Pancreas (tissue), 10 donors: ENCODE measurements around the gene CTCFL. TPM values are rescaled to one million over a fixed set of nuclear protein-coding genes. Genes with fewer than 3 reads are reported as not detected.
A peak's percentile ranks its signal among the peaks of the same experiment; 100 is the strongest.

Experiments used
- ATAC-seq, 4 donors: fragments of 200-7000 bp; cut with Tn5 transposase; one replicate each; pipeline versions ENCODE4 v1.8.0 to v1.9.1; 2020; ENCODE audit warnings: mild to moderate bottlenecking in 4 of 4, moderate library complexity in 4 of 4
- DNase-seq, 6 donors: peaks; one replicate each; pipeline ENCODE4 v3.0.0-alpha.2; 2020
- FAIRE-seq: peaks from 2 replicates; lab custom pipeline; 2012; peaks lifted over from hg19 to GRCh38; lab: Jason Lieb, UNC
- H3K27ac ChIP-seq, 4 donors: fragments of 200-600 bp; sonication (generic); 1 replicate in 3 of 4; 2 replicates in 1 of 4; pipeline versions ENCODE4 v1.5.0 to v1.8.0; 2020
- H3K27me3 ChIP-seq, 4 donors: fragments of 200-600 bp; one replicate each; pipeline ENCODE4 v1.8.0; 2021
- H3K36me3 ChIP-seq, 3 donors: fragments of 200-600 bp; sonication (generic) in 1 of 3; one replicate each; pipeline versions ENCODE4 v1.5.0 to v1.8.0; 2020 to 2021
- H3K4me1 ChIP-seq, 3 donors: fragments of 200-600 bp; one replicate each; pipeline ENCODE4 v1.8.0; 2021
- H3K4me3 ChIP-seq, 4 donors: fragments of 200-600 bp; sonication (generic) in 2 of 4; one replicate each; pipeline versions ENCODE4 v1.5.0 to v1.8.0; 2020 to 2021
- H3K9me3 ChIP-seq, 4 donors: fragments of 200-600 bp; one replicate each; pipeline ENCODE4 v1.8.0; 2021
- CTCF ChIP-seq, 4 donors: fragments of 200-600 bp; sonication (generic) in 3 of 4; IDR thresholded peaks; one replicate each; pipeline versions ENCODE4 v1.5.0 to v1.8.0; 2021; ENCODE audit warnings: antibody characterized with exemption in 4 of 4
- WGBS, 2 donors: extraction: QIAGEN DNeasy Blood & Tissue Kit; methylation state at CpG; one replicate each; pipeline ENCODE4 v1.1.7; 2013; 5-methylcytosine and 5-hydroxymethylcytosine counted together
- intact Hi-C, 3 donors: fragments of 100-400 bp; cut with DNase I; formaldehyde crosslinking; loops; one replicate each; pipeline versions ENCODE4 v1.11.1 to v1.14.2; 2022
- polyA plus RNA-seq, 2 donors: library from polyadenylated mRNA; stranded (reverse); fragments of 200-250 nt; gene quantifications; one replicate each; pipeline ENCODE4 v1.2.3, GENCODE V29; 2013
- total RNA-seq, 6 donors: library from RNA; stranded (reverse); fragmentation: NEBNext Ultra II Directional in 4 of 6; extraction: Animal tissue kit (Norgen Biotek cat#: 25700) in 4 of 6; gene quantifications; one replicate each; pipeline versions ENCODE4 v1.2.1 to v1.2.4, GENCODE V29; 2021 to 2023
- donor health status: healthy with polysubstance abuse.
- donor health status: DM: no; HTN: no; CAD: no; lungs with moderate emphysema.
- donor health status: DM: no; HTN: no; CAD: no.
- donor health status: control.
- donor health status: control.
- donor health status: Bipolar disorder and iron deficiency.
- donor health status: DM: yes; HTN: yes; CAD: no.
- donor health status: DM: no; HTN: no; CAD: no.
- donor health status: DM: no; HTN: no; CAD: no.
- donor health status: DM: yes; HTN: yes; CAD: no.

The CTCFL gene
- total and polyA plus RNA-seq, 8 donors, result 0.16 TPM; not detected in 7

- intact Hi-C loops, result no loop called here
These were observed 26.2 kb downstream of the CTCFL start for GRCh38 chr20:57498425-57499400.

GRCh38 chr20:57496592-57496991 lies 28.3 kb downstream of the CTCFL start:
- FAIRE-seq (no peak), ATAC-seq (no peak), DNase-seq (no peak)
- TF ChIP-seq CTCF (IDR thresholded peaks at IDR 0.05), result no peak
- no peak overlapping the region for H3K27ac ChIP-seq
- H3K4me1 ChIP-seq, result peaks cover 0 to 5% (median 5%) of the 10 kb centered on the region in 3 donors
- no peaks in the 10 kb centered on the region for H3K36me3 ChIP-seq
- H3K9me3 ChIP-seq, result no peaks in the 10 kb centered on the region
- peaks cover 0 to 7% (median 0%) of the 10 kb centered on the region in 4 donors for H3K27me3 ChIP-seq
- intact Hi-C loops, result no loop called here
- no peak overlapping the region for H3K4me3 ChIP-seq
- 61 to 71% methylated on average over 4 of the region's 4 CpGs for WGBS, 2 donors

More at GRCh38 chr20:57498425-57499400, 26.2 kb downstream of the CTCFL start:
- H3K9me3 ChIP-seq, result no peaks in the 10 kb centered on the region
- no peaks in the 10 kb centered on the region for H3K36me3 ChIP-seq
- TF ChIP-seq CTCF (IDR thresholded peaks at IDR 0.05), result no peak
- ATAC-seq, result peak in 3 of 4 donors; percentile 41 to 44 (median 43)
- H3K4me3 ChIP-seq, result no peak overlapping the region
- DNase-seq, result no peak
- no peak for FAIRE-seq
- no peak overlapping the region for H3K27ac ChIP-seq
- peaks cover 0 to 7% (median 0%) of the 10 kb centered on the region in 4 donors for H3K27me3 ChIP-seq
- WGBS, 2 donors, result 32 to 41% methylated on average over 20 of the region's 20 CpGs
- peaks cover 0 to 5% (median 5%) of the 10 kb centered on the region in 3 donors for H3K4me1 ChIP-seq

- 57 to 62% methylated on average over 11 of the region's 11 CpGs for WGBS, 2 donors
- intact Hi-C loops, result no loop called here
These were observed 29.0 kb downstream of the CTCFL start for GRCh38 chr20:57495978-57496377.

GRCh38 chr20:57493091-57493615 lies 31.8 kb downstream of the CTCFL start:
- intact Hi-C loops, result loop anchor here in 2 of 3 donors (5.0 kb wide), 1 partner anchor 111 kb away; no protein-coding TSS in a partner anchor
- Histone ChIP-seq H3K36me3 (no peaks in the 10 kb centered on the region), H3K4me3 (no peak overlapping the region), H3K27ac (no peak overlapping the region), H3K27me3 (peaks cover 0 to 7% (median 0%) of the 10 kb centered on the region in 4 donors), H3K4me1 (peaks cover 0 to 5% (median 5%) of the 10 kb centered on the region in 3 donors), H3K9me3 (no peaks in the 10 kb centered on the region)
- FAIRE-seq, result no peak
- 63 to 81% methylated on average over 10 of the region's 10 CpGs for WGBS, 2 donors
- TF ChIP-seq CTCF (IDR thresholded peaks at IDR 0.05), result no peak
- no peak for DNase-seq
- no peak for ATAC-seq

More at GRCh38 chr20:57495978-57496377, 29.0 kb downstream of the CTCFL start:
- Histone ChIP-seq H3K4me1 (peaks cover 0 to 5% (median 5%) of the 10 kb centered on the region in 3 donors), H3K27ac (no peak overlapping the region), H3K27me3 (peaks cover 0 to 7% (median 0%) of the 10 kb centered on the region in 4 donors), H3K36me3 (no peaks in the 10 kb centered on the region), H3K4me3 (no peak overlapping the region), H3K9me3 (no peaks in the 10 kb centered on the region)
- ATAC-seq (no peak), FAIRE-seq (no peak), DNase-seq (no peak)
- no peak for TF ChIP-seq CTCF (IDR thresholded peaks at IDR 0.05)
